GM19099 (cell line): ENCODE data around the gene HPCAL4.

Source experiments
- POLR2A ChIP-seq: IDR thresholded peaks from 3 replicates; pipeline ENCODE4 v1.6.1; 2011; ENCODE audit warnings: low read depth; ENCODE audit not compliant: insufficient read length; ENCODE audit errors: extremely low read depth

Gene HPCAL4

GRCh38 chr1:39717809-39718208 is 26.6 kb upstream of the HPCAL4 start:
- no peak for TF ChIP-seq POLR2A

- no peak for TF ChIP-seq POLR2A
Observed at GRCh38 chr1:39713557-39713956, 22.3 kb upstream of the HPCAL4 start.

GRCh38 chr1:39711966-39712340 is 20.7 kb upstream of the HPCAL4 start:
- TF ChIP-seq POLR2A, result no peak

GRCh38 chr1:39711104-39711965 is 20.1 kb upstream of the HPCAL4 start:
- no peak for TF ChIP-seq POLR2A

GRCh38 chr1:39707506-39707905 is 16.3 kb upstream of the HPCAL4 start:
- TF ChIP-seq POLR2A, result no peak

- TF ChIP-seq POLR2A, result no peak
Observed at GRCh38 chr1:39704757-39705156, 13.5 kb upstream of the HPCAL4 start.

- TF ChIP-seq POLR2A, result no peak
Observed at GRCh38 chr1:39701049-39701439, 9.8 kb upstream of the HPCAL4 start.

- TF ChIP-seq POLR2A, result no peak
Observed at GRCh38 chr1:39700348-39700747, 9.1 kb upstream of the HPCAL4 start.

- no peak for TF ChIP-seq POLR2A
Observed at GRCh38 chr1:39699419-39699818, 8.2 kb upstream of the HPCAL4 start.

- no peak for TF ChIP-seq POLR2A
Observed at GRCh38 chr1:39698568-39698967, 7.3 kb upstream of the HPCAL4 start.

- no peak for TF ChIP-seq POLR2A
Observed at GRCh38 chr1:39696448-39696847, 5.2 kb upstream of the HPCAL4 start.

- no peak for TF ChIP-seq POLR2A
Observed at GRCh38 chr1:39695016-39695415, 3.8 kb upstream of the HPCAL4 start.

GRCh38 chr1:39694026-39694425 is 2.8 kb upstream of the HPCAL4 start:
- no peak for TF ChIP-seq POLR2A

GRCh38 chr1:39692152-39693074 is 1.2 kb upstream of the HPCAL4 start:
- no peak for TF ChIP-seq POLR2A

GRCh38 chr1:39690794-39691382 is 345 bp downstream of the HPCAL4 start:
- no peak for TF ChIP-seq POLR2A

- no peak for TF ChIP-seq POLR2A
Observed at GRCh38 chr1:39690225-39690624, 1.0 kb downstream of the HPCAL4 start.

- TF ChIP-seq POLR2A, result no peak
Observed at GRCh38 chr1:39689635-39690034, 1.6 kb downstream of the HPCAL4 start.
